ENCODE results near the gene ALKBH6. TPM values are rescaled to one million over a fixed set of nuclear protein-coding genes. Genes with fewer than 3 reads are reported as not detected.

ALKBH6 gene
- total and polyA plus RNA-seq, 2 of the 8 experiments (the other 6 are each of a cell fraction or from before 2014, with no cell fraction given), result 19.2 to 33.3 TPM

DNA sequence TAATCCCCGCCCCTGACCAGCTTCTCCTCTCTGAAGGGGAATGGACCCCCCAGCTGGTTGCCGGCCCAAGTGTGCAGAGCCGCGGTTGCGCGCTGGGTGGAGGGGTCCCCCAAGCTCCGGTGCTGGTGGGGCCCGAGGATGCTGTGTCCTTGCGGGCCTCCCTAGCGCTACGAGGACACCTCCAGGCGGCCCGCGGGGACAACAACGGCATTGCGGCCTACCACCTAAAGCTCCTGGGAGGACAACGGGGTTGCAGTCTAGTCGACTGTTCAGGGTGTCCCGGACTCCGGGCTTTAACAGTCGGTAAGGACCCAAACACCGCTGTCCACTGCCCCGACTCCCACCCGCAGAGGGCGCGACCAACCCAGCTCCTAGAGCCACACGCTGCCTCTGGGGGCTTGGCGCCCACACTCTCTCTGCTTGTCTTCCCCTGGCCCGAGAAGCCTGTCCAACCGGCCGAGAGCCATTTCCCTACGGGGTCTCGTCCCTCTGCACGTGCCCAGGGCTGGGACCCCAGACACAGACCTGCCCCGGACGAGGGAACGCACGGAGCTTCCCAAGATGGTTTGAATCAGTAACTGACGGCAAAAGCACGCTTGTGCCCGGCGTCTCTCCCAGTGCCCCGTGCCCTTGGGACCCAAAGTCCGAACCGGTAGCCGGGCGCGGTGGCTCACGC is 20.0 kb downstream of the ALKBH6 start:
- peaks cover 0 to 8% of the 10 kb centered on the region in 2 experiments for H4K20me1 ChIP-seq (replicated peaks in 1 of 2; ENCODE audit: control insufficient read depth in 1 of 2, insufficient read depth in 2 of 2, low read length in 2 of 2)
- H3K79me1 ChIP-seq (ENCODE audit: low read depth, low read length), result peaks cover 11% of the 10 kb centered on the region
- no peak overlapping the region for H4K91ac ChIP-seq (replicated peaks; ENCODE audit: insufficient read length, low read length)
- TF ChIP-seq, protein P1, sequence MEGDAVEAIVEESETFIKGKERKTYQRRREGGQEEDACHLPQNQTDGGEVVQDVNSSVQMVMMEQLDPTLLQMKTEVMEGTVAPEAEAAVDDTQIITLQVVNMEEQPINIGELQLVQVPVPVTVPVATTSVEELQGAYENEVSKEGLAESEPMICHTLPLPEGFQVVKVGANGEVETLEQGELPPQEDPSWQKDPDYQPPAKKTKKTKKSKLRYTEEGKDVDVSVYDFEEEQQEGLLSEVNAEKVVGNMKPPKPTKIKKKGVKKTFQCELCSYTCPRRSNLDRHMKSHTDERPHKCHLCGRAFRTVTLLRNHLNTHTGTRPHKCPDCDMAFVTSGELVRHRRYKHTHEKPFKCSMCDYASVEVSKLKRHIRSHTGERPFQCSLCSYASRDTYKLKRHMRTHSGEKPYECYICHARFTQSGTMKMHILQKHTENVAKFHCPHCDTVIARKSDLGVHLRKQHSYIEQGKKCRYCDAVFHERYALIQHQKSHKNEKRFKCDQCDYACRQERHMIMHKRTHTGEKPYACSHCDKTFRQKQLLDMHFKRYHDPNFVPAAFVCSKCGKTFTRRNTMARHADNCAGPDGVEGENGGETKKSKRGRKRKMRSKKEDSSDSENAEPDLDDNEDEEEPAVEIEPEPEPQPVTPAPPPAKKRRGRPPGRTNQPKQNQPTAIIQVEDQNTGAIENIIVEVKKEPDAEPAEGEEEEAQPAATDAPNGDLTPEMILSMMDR (IDR thresholded peaks at IDR 0.05; ENCODE audit: control extremely low read depth in 1 of 3, insufficient read depth in 1 of 3, low read depth in 1 of 3, low read length in 3 of 3), result peak; percentile 51 to 58 (median 55)
- TF ChIP-seq RAD21 (IDR thresholded peaks at IDR 0.05 in 1 of 2, conservative IDR thresholded peaks at IDR 0.05 in 1 of 2; ENCODE audit: low read depth in 2 of 2, low read length in 2 of 2), result peak; percentile 62 to 76
- TF ChIP-seq ZNF274 (IDR thresholded peaks at IDR 0.05; ENCODE audit: borderline replicate concordance, extremely low read depth, low read length), result no peak
- no peak for TF ChIP-seq ASH2L (IDR thresholded peaks at IDR 0.05; ENCODE audit: low read length)
- H2AK5ac ChIP-seq (ENCODE audit: low read depth, low read length), result no peak overlapping the region
- peak overlapping the region; percentile 88 for H4K8ac ChIP-seq (ENCODE audit: extremely low read depth, insufficient read depth, low read length)
- H3K4me1 ChIP-seq (replicated peaks in 1 of 4; ENCODE audit: control insufficient read depth in 3 of 4, insufficient read depth in 4 of 4, low read length in 3 of 4), result peaks cover 0 to 5% (median 1%) of the 10 kb centered on the region in 4 experiments; a peak in 4 of 7 replicates
- H3K9me3 ChIP-seq (ENCODE audit: insufficient read depth in 2 of 2, low read depth in 1 of 2, low read length in 1 of 2), result no peaks in the 10 kb centered on the region
- 0 out of 2 replicates have a peak overlapping the region, but pooled peaks have one; percentile 27 for H2BK12ac ChIP-seq (ENCODE audit: low read depth, low read length)
- H2BK120ac ChIP-seq (replicated peaks; ENCODE audit: low read depth, low read length), result no peak overlapping the region
- H3K9ac ChIP-seq (replicated peaks in 1 of 4; ENCODE audit: extremely low read depth in 1 of 4, low read depth in 3 of 4, low read length in 3 of 4), result no peak overlapping the region
- no peaks in the 10 kb centered on the region for H3K27me3 ChIP-seq (replicated peaks in 1 of 4; ENCODE audit: control insufficient read depth in 3 of 4, extremely low read depth in 1 of 4, insufficient read depth in 3 of 4, low read length in 3 of 4)
- WGBS, 2 experiments (ENCODE audit: extremely low coverage in 1 of 2, insufficient coverage in 1 of 2, insufficient read length in 1 of 2, insufficient replicate concordance in 2 of 2, low coverage in 1 of 2, low lambda C conversion rate in 2 of 2, missing lambda C conversion rate in 1 of 2), result 79% methylated on average over 49 of the region's 49 CpGs; no CpG with 5 or more reads in 1 of the 2 experiments
- CTCF ChIA-PET (ENCODE audit: partially characterized antibody), result interaction anchor here (0.6 to 2.6 kb wide), 18 partner anchors 8 to 445 kb away, joined by 3 to 18 read pairs (median 4); no protein-coding TSS in a partner anchor
- H3K56ac ChIP-seq (replicated peaks; ENCODE audit: insufficient read length, low read depth, low read length), result no peak overlapping the region
- H2BK5ac ChIP-seq (ENCODE audit: low read depth, low read length), result no peak overlapping the region
- no peak overlapping the region for H2BK20ac ChIP-seq (ENCODE audit: low read length)
- H3K23me2 ChIP-seq (ENCODE audit: low read depth, low read length), result peaks cover 7% of the 10 kb centered on the region; the same call in 1 of the 2 replicates
- H3K14ac ChIP-seq (ENCODE audit: insufficient read length), result no peak overlapping the region
- peak overlapping the region in 1 of 2 experiments; percentile 84; a peak in 1 of 4 replicates for H3K4me2 ChIP-seq (ENCODE audit: insufficient read depth in 1 of 2, low read depth in 2 of 2, low read length in 2 of 2)
- DNase-seq (ENCODE audit: low read depth in 1 of 2, low spot score in 2 of 2) (peak in 1 of 2 experiments; percentile 73), FAIRE-seq (no peak)
- peaks cover 0 to 9% of the 10 kb centered on the region in 2 experiments; a peak in 2 of 4 replicates for H3K79me2 ChIP-seq (ENCODE audit: control insufficient read depth in 1 of 2, insufficient read depth in 2 of 2, low read length in 2 of 2)
- H3K4me3 ChIP-seq (ENCODE audit: extremely low read depth in 1 of 4, insufficient read depth in 2 of 4, low read depth in 3 of 4, low read length in 4 of 4), result no peak overlapping the region
- H3K4ac ChIP-seq (replicated peaks; ENCODE audit: insufficient read length, low read depth, low read length), result no peak overlapping the region
- no peak overlapping the region for H3K27ac ChIP-seq (ENCODE audit: low read depth, low read length)
- H4K5ac ChIP-seq (ENCODE audit: insufficient read length, low read depth, low read length), result no peak overlapping the region
- no peak overlapping the region for H2AFZ ChIP-seq (ENCODE audit: low read length)
- no peak overlapping the region for H3K23ac ChIP-seq (ENCODE audit: insufficient read length)
- H2BK15ac ChIP-seq (ENCODE audit: low read length), result no peak overlapping the region
- H3K18ac ChIP-seq (ENCODE audit: extremely low read depth, low read length), result no peak overlapping the region; the same call in 1 of the 2 replicates
- no peaks in the 10 kb centered on the region for H3K36me3 ChIP-seq (ENCODE audit: control insufficient read depth in 2 of 4, insufficient read depth in 4 of 4, low read length in 3 of 4)
- POLR2A ChIA-PET (ENCODE audit: partially characterized antibody), result interaction anchor here (0.6 to 1.4 kb wide), 7 partner anchors 13 to 121 kb away, joined by 3 to 5 read pairs (median 4); partner anchors contain the start of genes POLR2I and TBCB
